Femur (tissue), 1 donor: ENCODE data around the gene NRTN.
"Not testable (repeated sequence)": the region's sequence is repeated elsewhere in the genome, so short reads cannot be mapped to it uniquely, and the experiment has no call there.

Experiments
- DNase-seq: peaks from one replicate; pipeline ENCODE4 v3.0.0-alpha.2; 2017

Gene NRTN

DNA sequence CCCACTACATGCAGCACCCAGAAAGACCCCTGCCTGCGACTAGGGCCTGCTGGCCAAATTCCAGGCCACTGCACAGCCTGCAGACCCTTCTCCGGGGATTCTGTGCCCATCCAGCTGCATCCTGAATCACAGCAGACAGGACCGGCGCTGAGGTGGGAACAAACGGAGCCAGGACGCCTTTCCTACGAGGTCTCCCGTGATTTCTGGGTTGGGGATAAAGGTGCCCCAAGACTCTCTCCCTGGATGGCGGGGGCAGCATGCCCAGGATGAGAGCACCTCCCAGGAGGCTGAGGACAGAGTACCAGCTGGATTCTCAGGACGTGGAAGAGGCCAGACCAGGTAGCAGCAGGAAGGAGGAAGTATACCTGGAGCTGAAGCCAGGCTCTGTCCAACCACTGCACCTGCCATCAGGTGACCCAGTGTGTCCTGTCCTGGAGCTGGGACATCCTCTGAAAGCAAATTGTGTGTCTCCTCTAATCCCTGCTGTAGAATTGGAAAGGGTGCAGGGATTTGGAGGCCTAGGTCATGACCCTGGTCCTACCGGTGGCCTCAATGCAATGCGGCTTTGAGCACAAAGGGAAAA is 68.8 kb downstream of the NRTN start:
- no peak for DNase-seq

DNA sequence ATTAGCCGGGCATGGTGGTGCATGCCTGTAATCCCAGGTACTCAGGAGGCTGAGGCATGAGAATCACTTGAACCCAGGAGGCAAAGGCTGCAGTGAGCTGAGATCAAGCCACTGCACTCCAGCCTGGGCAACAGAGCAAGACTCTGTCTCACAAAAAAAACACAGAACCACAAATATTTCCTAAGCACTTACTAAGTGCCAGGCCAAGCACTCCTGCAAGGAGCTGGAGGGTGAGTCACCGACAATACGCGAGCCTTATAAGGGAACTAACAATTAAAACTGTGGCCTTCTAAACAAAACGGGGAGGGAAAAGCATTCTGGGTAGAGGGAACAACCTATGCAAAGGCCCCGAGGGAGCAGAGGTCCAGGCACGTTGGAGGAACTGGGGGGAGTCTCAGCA is 69.6 kb downstream of the NRTN start:
- not testable (repeated sequence) for DNase-seq

DNA sequence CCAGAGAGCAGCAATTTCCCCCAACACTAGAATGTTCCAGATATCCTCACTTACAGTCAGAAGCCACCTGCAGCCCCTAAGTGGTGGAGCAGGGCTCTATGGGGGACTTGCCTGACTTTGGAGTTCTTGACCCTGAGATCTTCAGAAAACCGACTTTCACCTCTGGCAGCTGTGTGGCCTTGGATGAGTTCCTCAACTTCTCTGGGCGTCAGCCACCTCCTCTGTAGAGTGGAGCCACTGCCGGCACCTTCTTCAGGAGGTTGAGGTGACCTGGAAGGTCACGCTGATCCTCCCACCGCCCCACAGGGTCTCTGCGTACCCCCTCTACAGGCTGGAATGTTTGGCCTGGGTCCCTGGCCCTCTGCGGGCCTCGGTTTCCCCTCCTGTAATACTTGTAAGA is 72.6 kb downstream of the NRTN start:
- no peak for DNase-seq

DNA sequence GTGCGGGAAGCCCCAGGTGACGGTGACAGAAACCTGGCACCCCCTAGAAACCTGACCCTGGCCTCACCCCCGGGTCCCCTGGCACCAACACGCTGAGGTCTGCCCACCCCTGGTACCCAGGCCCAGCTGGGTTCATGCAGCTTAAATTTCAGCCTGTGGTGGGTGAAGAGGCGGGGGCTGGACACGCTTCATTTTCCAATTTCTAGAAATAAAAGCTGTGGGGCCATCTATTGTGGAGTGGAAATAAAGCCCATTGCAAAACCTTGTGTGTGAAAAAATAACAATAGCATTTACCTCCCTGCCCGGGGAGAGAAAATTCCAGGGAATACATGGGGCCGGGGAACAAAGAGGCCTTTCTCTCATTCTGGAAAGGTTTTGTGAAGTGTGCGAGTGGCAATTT is 73.0 kb downstream of the NRTN start:
- DNase-seq: no peak
